T-helper 2 cell treated with Interferon-gamma antibody and Interleukin-4, amounts not matched to agents 5 μg/mL and 100 μg/mL, for 36 hours (primary cell): ENCODE measurements around the gene RALGAPA1.
A peak's percentile ranks its signal among the peaks of the same experiment; 100 is the strongest.
"Not testable (repeated sequence)": the region's sequence is repeated elsewhere in the genome, so short reads cannot be mapped to it uniquely, and the experiment has no call there.

Experiments used
- DNase-seq: peaks from one replicate; pipeline ENCODE4 v3.0.0; 2021; ENCODE audit warnings: low spot score
- H3K27ac Mint-ChIP-seq: one replicate; pipeline ENCODE4 v1.8.0; 2021; ENCODE audit warnings: mild to moderate bottlenecking, mixed read lengths
- H3K27me3 Mint-ChIP-seq: one replicate; pipeline ENCODE4 v1.8.0; 2021; ENCODE audit warnings: low read depth, mixed read lengths
- H3K36me3 Mint-ChIP-seq: one replicate; pipeline ENCODE4 v1.8.0; 2021; ENCODE audit warnings: low read depth, mixed read lengths
- H3K4me1 Mint-ChIP-seq: one replicate; pipeline ENCODE4 v1.8.0; 2021; ENCODE audit warnings: low read depth, mixed read lengths
- H3K4me3 Mint-ChIP-seq: one replicate; pipeline ENCODE4 v1.8.0; 2022; ENCODE audit warnings: mild to moderate bottlenecking, moderate library complexity, mixed read lengths
- H3K9me3 Mint-ChIP-seq: one replicate; pipeline ENCODE4 v1.8.0; 2021; ENCODE audit warnings: mixed read lengths

RALGAPA1 gene

DNA sequence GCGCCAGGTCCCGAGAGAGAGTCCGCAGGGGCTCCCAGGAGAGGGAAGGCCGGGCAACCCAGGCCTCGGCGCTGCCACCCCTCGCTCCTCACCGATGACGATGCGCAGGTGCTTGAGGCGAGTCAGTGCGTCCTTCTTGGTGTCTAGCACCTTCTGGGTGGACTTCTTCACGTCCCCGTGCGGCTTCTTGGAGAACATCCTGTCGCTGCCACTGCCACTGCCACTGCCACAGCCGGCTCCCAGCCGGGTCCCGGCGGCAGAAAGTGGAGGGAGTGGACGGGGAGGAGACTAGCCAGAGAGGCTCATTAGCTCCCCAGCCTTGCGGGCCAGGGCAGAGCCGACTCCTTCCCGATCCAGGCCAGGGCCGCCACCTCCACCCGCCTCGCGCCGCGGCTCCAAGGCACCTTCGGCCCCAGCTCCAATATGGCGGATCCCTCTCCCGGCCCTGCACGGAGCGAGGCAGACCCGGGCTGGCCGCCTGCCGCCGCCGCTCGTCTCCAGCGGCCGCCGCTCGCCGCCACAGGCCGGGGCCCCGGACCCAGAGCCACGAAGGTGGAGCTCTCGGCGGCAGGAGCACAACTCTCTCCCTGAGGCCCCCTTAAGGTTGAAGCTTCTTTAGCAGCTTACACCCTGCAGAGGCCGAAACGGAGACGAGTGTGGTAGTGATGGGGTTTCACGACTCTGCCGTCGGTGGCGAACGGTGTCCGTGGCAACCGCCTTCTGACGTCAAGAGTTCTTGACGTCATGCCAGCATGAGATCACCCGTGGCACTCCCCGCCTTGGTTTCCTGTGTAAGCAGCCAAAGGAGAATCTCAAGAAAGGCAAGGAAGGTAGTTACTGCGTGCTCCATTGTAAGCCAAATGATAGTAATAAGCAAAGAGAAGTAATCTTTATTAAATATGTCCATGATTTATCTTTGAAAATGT, at the start of gene RALGAPA1:
Gene RALGAPA1 (minus strand): TSS at position 658 of the 926 bp plus-strand sequence. CDS start 460 bp downstream, at position 198.
- Mint-ChIP-seq H3K27ac (peak within 1 kb of the TSS; percentile 97), H3K4me3 (peak within 1 kb of the TSS; percentile 100), H3K4me1 (peaks cover 17% of the 10 kb centered on the region)
- peak; percentile 89 for DNase-seq
- not testable (repeated sequence) for H3K9me3 Mint-ChIP-seq, H3K36me3 Mint-ChIP-seq, H3K27me3 Mint-ChIP-seq

DNA sequence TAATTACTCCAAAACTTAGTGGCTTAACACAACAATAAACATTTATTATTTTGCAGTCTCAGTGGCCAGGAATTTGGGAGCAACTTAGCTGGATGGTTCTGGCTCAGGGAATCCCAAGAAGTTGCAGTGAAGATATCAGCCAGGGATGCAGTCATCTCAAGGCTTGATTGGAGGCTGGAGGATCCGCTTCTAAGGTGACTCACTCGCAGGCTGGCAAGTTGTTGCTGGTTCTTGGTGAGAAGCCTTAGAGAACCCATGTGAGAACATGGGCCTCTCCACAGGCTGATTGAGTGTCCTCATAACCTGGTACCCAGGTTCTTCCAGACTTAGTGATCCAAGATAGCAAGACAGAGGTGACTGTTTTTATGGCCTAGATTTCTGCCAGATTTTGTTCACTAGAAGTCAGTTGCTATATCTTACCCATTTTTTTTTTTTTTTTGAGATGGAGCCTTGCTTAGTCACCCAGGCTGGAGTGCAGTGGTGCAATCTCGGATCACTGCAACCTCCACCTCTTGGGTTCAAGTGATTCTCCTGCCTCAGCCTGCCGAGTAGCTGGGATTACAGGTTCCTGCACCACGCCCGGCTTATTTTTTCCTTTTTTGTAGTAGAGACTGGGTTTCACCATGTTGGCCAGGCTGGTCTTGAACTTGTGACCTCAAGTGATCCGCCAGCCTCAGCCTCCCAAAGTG, 49.6 kb upstream of the RALGAPA1 start:
- no peak overlapping the region for H3K27ac Mint-ChIP-seq
- peaks cover 2% of the 10 kb centered on the region for H3K4me1 Mint-ChIP-seq
- DNase-seq: no peak
- H3K36me3 Mint-ChIP-seq: peaks cover 6% of the 10 kb centered on the region
- no peaks in the 10 kb centered on the region for H3K27me3 Mint-ChIP-seq
- H3K4me3 Mint-ChIP-seq: no peak overlapping the region
- H3K9me3 Mint-ChIP-seq: no peaks in the 10 kb centered on the region

DNA sequence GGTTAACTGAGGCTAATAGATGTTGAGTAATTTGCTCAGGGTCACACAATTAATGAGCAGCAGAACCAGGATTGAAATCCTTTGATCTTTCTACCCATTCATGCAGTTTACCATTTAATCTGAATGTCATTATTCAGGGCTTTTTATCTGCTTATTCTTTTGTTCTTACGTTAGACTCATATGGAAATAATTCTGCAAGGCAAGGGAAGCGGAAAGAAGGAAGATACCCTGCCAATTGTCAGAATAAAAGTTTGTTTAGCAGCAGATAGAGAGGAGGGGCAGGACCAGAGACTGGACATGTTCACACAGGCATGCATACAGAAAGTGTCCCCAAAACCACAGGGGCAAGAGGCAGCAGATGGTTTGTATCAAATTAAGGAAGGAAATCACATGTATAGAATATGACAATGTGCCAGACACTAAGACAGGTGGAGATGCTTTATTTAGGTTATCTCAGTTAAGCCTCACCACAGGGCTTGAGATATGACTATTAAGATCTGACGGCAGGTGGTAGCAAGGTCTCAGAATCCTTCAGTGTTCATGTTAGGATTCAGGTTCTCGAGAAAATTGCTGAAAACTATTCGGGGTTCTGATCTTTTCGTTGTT, 46.9 kb upstream of the RALGAPA1 start:
- H3K4me3 Mint-ChIP-seq: no peak overlapping the region
- no peaks in the 10 kb centered on the region for H3K9me3 Mint-ChIP-seq
- H3K36me3 Mint-ChIP-seq: peaks cover 10% of the 10 kb centered on the region
- no peak overlapping the region for H3K27ac Mint-ChIP-seq
- no peaks in the 10 kb centered on the region for H3K27me3 Mint-ChIP-seq
- DNase-seq: no peak
- peaks cover 2% of the 10 kb centered on the region for H3K4me1 Mint-ChIP-seq

DNA sequence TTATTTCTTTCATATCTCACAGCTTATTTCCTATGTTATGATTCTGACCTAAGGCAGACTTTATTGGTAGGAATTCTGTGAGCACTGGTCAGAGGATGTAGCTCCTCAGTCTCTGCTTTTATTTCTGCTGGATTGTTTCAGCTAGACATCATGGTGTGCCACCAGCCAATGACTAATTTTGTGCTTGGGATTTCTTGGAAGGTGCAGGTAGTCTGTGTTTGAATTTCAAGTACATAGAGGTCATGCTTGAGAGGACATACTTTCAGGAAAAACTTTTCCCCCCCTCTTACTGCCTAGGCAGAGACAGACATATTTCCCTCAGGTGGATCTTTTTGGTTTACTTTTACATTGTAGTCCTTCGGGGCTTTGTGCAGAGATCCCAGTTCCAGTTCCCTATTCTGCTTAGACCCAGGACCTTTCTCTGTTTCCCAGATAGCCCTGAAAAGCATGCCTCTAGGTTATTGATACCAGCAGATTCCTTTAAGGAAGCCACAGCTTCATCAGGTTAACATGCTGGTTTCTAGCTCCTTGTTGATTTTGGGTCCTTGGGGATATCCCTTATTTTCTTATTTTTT, 45.7 kb upstream of the RALGAPA1 start:
- Mint-ChIP-seq H3K27me3 (no peaks in the 10 kb centered on the region), H3K27ac (no peak overlapping the region), H3K4me3 (no peak overlapping the region), H3K9me3 (no peaks in the 10 kb centered on the region), H3K36me3 (peaks cover 16% of the 10 kb centered on the region), H3K4me1 (peaks cover 2% of the 10 kb centered on the region)
- no peak for DNase-seq

DNA sequence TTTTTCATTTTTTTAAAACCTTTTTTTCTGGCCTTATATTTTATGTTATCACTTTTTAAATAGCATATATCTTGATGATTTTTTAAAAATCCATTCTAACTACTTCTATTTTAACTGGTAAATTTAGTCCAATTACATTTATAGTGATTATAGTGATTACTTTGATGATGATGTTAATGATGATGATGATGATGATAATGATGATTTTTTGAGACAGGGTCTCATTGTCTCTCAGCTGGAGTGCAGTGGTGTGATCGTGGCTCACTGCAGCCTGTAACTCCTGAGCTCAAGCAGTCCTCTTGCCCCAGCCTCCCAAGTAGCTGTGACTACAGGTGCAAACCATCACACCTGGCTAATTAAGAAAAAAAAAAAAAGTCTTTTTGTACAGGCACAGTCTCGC, 44.1 kb upstream of the RALGAPA1 start:
- Mint-ChIP-seq H3K36me3 (peaks cover 18% of the 10 kb centered on the region), H3K27me3 (no peaks in the 10 kb centered on the region), H3K27ac (no peak overlapping the region), H3K4me1 (peaks cover 2% of the 10 kb centered on the region), H3K9me3 (no peaks in the 10 kb centered on the region), H3K4me3 (no peak overlapping the region)
- DNase-seq: no peak

DNA sequence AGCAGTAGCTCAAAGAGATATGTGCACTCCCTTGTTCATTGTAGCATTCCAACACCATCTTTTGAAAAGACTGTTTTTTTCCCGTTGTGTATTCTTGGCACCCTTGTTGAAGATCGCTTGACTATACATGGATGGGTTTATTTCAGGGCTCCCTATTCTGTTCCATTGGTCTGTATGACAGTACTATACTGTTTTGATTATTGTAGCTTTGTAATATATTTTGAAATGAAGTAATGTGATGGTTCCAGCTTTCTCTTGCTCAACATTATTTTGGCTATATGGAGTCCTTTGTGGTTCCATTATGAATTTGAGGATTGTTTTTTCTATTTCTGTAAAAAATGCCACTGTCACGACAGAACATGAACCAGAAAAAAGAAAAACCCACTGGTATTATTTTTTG, 42.7 kb upstream of the RALGAPA1 start:
- no peak overlapping the region for H3K4me3 Mint-ChIP-seq
- H3K4me1 Mint-ChIP-seq: peaks cover 2% of the 10 kb centered on the region
- no peak for DNase-seq
- no peak overlapping the region for H3K27ac Mint-ChIP-seq
- no peaks in the 10 kb centered on the region for H3K9me3 Mint-ChIP-seq
- peaks cover 18% of the 10 kb centered on the region for H3K36me3 Mint-ChIP-seq
- no peaks in the 10 kb centered on the region for H3K27me3 Mint-ChIP-seq

DNA sequence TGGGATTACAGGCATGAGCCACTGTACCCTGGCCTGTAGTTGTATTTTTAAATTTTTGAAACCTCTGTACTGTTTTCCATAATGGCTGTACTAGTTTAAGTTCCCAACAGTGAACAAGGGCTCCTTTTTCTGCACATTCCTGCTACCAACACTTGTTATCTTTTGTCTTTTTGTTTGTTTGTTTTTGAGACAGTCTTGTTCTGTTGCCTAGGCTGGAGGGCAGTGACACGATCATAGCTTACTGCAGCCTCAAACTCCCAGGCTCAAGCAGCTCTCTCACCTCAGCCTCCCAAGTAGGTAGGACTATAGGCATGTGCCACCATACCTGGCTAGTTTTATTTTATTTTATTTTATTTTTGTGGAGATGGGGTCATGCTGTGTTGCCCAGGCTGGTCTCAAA, 40.0 kb upstream of the RALGAPA1 start:
- H3K27me3 Mint-ChIP-seq: no peaks in the 10 kb centered on the region
- no peak for DNase-seq
- peaks cover 33% of the 10 kb centered on the region for H3K36me3 Mint-ChIP-seq
- H3K4me3 Mint-ChIP-seq: no peak overlapping the region
- H3K9me3 Mint-ChIP-seq: no peaks in the 10 kb centered on the region
- H3K27ac Mint-ChIP-seq: no peak overlapping the region
- peaks cover 3% of the 10 kb centered on the region for H3K4me1 Mint-ChIP-seq

DNA sequence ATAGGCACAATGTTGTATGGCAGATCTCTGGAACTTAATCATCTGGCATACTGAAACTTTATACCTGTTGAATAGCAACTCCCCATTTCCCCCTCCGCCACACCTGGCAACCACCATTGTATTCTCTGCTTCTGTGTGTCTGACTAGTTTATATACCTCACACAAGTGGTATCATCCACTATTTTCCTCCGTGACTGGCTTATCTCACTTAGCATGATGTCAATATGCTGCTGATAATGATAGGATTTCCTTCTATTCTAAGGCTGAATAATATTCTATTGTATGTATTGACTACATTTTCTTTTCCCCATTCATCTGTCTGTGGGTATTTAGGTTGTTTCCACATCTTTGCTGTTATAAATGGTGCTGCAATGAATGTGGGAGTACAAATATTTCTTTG, 38.5 kb upstream of the RALGAPA1 start:
- Mint-ChIP-seq H3K9me3 (peaks cover 7% of the 10 kb centered on the region), H3K27ac (no peak overlapping the region)
- DNase-seq: no peak

DNA sequence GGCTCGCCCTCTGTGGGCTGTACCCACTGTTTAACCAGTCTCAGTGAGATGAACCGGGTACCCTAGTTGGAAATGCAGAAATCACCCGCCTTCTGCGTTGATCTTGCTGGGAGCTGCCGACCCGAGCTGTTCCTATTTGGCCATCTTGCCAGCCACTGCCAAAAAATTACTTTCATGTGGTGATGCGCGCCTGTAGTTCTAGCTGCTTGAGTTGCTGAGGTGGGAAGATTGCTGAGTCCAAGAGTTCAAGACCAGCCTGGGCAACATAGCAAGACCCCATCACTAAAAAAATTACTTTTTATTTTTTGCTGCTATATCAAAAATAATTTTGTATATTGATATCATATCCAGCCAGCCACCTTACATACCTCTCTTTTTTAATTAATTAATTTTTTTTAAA, 35.4 kb upstream of the RALGAPA1 start:
- no peak for DNase-seq
- peaks cover 35% of the 10 kb centered on the region for H3K9me3 Mint-ChIP-seq
- no peak overlapping the region for H3K27ac Mint-ChIP-seq
- H3K4me1 Mint-ChIP-seq: peaks cover 3% of the 10 kb centered on the region
- peaks cover 59% of the 10 kb centered on the region for H3K36me3 Mint-ChIP-seq
- no peak overlapping the region for H3K4me3 Mint-ChIP-seq
- no peaks in the 10 kb centered on the region for H3K27me3 Mint-ChIP-seq

More for the DNA sequence above, 38.5 kb upstream of the RALGAPA1 start:
- Mint-ChIP-seq H3K36me3 (peaks cover 44% of the 10 kb centered on the region), H3K27me3 (no peaks in the 10 kb centered on the region), H3K4me3 (no peak overlapping the region), H3K4me1 (peaks cover 3% of the 10 kb centered on the region)

DNA sequence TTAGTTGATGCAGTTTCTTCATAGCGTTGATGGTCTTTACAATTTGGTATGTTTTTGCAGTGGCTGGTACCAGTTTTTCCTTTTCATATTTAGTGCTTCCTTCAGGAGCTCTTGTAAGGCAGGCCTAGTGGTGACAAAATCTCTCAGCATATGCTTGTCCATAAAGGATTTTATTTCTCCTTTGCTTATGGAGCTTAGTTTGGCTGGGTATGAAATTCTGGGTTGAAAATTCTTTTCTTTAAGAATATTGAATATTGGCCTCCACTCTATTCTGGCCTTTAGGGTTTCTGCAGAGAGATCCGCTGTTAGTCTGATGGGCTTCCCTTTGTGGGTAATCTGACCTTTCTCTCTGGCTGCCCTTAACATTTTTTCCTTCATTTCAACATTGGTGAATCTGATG, 33.1 kb upstream of the RALGAPA1 start:
- DNase-seq, H3K27me3 Mint-ChIP-seq, H3K4me1 Mint-ChIP-seq, H3K27ac Mint-ChIP-seq, H3K4me3 Mint-ChIP-seq: not testable (repeated sequence)
- Mint-ChIP-seq H3K36me3 (peaks cover 75% of the 10 kb centered on the region), H3K9me3 (peaks cover 38% of the 10 kb centered on the region)

DNA sequence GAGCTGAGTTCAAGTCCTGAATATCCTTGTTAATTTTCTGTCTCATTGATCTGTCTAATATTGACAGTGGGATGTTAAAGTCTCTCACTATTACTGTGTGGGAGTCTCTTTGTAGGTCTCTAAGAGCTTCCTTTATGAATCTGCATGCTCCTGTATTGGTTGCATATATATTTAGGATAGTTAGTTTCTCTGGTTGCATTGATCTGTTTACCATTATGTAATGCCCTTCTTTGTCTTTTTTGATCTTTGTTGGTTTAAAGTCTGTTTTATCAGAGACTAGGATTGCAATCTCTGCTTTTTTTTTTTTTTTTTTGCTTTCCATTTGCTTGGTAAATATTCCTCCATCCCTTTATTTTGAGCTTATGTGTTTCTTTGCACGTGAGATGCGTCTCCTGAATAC, 32.6 kb upstream of the RALGAPA1 start:
- not testable (repeated sequence) for H3K27me3 Mint-ChIP-seq, H3K27ac Mint-ChIP-seq, H3K4me3 Mint-ChIP-seq, DNase-seq, H3K4me1 Mint-ChIP-seq
- H3K36me3 Mint-ChIP-seq: peaks cover 79% of the 10 kb centered on the region
- H3K9me3 Mint-ChIP-seq: peaks cover 38% of the 10 kb centered on the region

DNA sequence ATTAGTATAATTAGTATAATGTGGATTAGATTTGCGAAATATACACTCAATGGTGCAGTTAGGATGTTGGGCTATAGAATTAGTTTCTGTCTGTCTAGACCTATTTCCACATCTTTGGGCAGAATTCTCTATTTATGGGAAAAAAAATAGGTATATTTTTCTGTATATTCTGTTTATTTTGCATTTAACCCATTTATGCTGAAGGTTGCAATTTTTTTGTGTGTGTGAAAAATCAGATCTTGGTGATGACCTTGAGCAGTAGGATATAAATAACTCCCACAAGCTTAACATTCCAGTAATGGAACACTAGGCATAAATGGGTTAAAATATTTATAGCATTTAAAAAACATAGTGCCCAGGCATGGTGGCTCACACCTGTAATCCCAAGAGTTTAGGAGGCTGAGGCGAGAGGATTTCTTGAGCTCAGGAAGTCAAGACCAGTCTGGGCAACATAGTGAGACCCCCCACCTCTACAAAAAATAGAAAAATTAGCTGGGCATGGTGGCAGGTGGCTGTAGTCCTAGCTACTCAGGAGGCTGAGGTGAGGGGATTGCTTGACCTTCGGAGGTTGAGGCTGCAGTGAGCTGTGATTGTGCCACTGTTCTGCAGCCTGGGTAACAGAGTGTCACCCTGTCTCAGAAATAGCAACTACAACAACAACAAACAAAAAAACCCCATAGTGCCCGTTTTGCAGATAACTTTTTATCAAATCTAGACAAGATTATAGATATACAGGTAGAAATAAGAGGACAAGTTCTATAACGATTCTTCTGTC, 26.3 kb upstream of the RALGAPA1 start:
- H3K9me3 Mint-ChIP-seq: peaks cover 12% of the 10 kb centered on the region
- no peak overlapping the region for H3K27ac Mint-ChIP-seq
- no peak for DNase-seq
- no peaks in the 10 kb centered on the region for H3K27me3 Mint-ChIP-seq
- no peak overlapping the region for H3K4me3 Mint-ChIP-seq
- H3K4me1 Mint-ChIP-seq: peaks cover 4% of the 10 kb centered on the region
- peaks cover 43% of the 10 kb centered on the region for H3K36me3 Mint-ChIP-seq

DNA sequence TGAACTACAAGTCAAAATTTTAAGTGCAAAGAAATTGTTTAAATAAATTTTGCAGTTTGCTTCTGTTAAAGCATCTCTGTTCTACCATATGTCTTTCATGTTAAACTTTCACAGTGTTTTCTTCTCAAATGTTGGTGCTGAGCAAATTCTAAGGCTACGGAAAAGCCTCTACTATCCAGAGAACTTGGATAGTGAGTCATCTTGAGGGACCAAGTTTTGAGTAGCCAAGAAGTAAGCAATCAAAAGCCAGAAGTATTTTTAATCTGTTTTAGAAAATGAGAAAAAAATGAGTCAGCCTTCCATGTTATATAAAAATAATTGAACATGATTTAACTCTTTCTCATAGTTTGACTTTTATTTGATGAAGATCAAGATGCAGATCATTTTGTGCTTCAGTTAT, 20.4 kb upstream of the RALGAPA1 start:
- H3K36me3 Mint-ChIP-seq: peaks cover 6% of the 10 kb centered on the region
- no peaks in the 10 kb centered on the region for H3K9me3 Mint-ChIP-seq
- H3K27me3 Mint-ChIP-seq: no peaks in the 10 kb centered on the region
- H3K4me3 Mint-ChIP-seq: no peak overlapping the region
- peaks cover 26% of the 10 kb centered on the region for H3K4me1 Mint-ChIP-seq
- H3K27ac Mint-ChIP-seq: no peak overlapping the region
- no peak for DNase-seq
